Renal cortical epithelial cell (primary cell): ENCODE measurements around the gene CDCP1. TPM values are rescaled to one million over a fixed set of nuclear protein-coding genes. Genes with fewer than 3 reads are reported as not detected.
"Not testable (repeated sequence)": the region's sequence is repeated elsewhere in the genome, so short reads cannot be mapped to it uniquely, and the experiment has no call there.

Experiments used
- DNase-seq: peaks from one replicate; pipeline ENCODE4 v3.0.0-alpha.2; 2011; ENCODE audit warnings: low read depth
- total RNA-seq: library from RNA; depleted of rRNA; stranded (reverse); fragments of >200 nt; gene quantifications from 2 replicates; pipeline ENCODE4 v1.2.3, GENCODE V29; 2014

CDCP1 gene
- total RNA-seq, 1 donor from 2014 or later, result 58.9 TPM

DNA sequence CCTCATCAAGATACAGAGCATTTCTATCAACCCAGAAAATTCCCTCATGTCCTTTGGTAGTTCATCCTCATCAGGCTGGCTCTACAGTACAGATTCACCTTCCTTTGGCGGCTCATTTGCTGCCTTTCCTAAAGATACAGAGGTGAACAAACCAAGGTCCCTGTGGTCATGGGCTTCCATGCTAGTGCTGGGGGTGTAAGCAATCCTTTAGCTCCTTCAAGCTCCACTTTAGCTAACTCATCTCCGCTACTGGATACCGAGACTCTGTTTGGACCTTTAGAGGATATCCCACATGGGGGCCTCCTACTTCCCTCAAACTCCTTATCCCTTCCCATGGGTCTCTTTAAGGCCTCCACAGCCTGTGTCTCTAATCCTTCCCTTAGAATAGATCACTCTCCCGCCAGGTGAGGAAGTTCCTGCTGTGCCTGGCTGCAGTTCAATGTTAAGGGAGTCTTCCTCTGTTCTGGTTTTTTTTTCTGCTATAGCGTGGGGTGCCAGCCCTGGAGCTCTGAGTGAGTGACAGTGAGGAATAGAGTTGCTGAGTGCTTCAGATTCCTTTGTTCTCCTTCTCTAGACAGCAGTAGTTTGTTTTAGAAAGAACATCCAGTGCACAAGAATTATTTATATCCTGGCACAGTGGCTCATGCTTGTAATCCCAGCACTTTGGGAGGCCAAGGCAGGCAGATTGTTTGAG is 89.4 kb downstream of the CDCP1 start:
- peak; percentile 52 for DNase-seq

DNA sequence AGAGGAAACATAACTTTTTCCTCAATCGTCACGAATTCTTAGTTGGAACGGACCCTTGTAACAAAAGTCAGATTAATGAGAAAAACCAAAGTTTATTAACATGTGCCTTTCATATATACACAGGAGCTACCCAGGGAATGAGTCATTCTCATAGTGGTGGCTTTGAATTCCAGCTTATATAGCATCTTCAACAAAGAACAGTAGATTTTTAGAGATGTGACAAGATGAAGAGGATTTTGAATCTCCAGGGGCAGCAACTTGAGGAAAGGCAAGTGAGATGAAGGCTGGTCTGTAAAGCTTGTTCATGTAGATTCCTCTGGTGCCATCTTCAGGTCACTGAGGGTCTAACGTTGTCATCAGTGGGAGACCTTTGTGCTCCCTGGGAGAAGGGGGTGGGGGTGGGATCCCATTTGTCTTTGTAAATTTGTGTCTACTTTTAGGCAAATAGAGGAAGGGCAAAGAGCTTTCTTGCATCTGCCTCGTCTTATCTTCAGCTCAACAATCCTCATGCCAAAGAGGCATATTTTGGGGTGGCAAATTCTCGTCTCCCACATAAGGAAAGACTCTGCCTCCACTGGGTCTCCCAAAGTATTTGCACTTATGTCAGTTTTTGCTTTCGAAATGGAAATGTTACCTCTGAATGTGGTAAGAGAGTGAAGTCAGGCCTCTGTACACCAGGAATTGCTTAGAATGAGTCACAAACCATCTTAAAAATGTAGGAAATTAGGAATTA is 90.6 kb downstream of the CDCP1 start:
- DNase-seq, result peak; percentile 77

GRCh38 chr3:45055032-45055410 is 91.2 kb downstream of the CDCP1 start:
- DNase-seq, result peak; percentile 84

- DNase-seq, result peak; percentile 72
Observed at GRCh38 chr3:45054196-45054857, 91.9 kb downstream of the CDCP1 start.

GRCh38 chr3:45053805-45054195 is 92.4 kb downstream of the CDCP1 start:
- not testable (repeated sequence) for DNase-seq

- DNase-seq, result no peak
Observed at GRCh38 chr3:45051685-45052084, 94.5 kb downstream of the CDCP1 start.

DNA sequence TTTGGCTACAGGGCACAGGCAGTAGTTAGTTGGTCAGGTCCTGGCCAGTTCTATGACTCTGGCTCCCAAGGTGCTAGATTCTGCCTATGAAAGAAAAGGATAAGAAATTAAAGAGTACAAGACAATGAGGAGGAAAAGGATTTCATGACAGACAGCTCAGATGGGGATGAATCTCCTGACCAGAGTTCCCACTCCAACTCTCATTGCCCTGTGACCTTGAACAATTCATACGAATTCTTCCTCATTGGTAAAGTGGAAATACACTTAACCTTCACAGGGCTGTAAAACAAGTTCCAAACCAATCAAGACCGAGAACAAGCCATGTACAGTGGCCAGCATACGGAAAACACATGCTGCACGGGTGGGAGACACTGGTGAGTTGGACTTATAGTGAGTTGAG is 96.4 kb downstream of the CDCP1 start:
- no peak for DNase-seq

- no peak for DNase-seq
Observed at GRCh38 chr3:45048244-45048643, 97.9 kb downstream of the CDCP1 start.

GRCh38 chr3:45043728-45044299 is 102.4 kb downstream of the CDCP1 start:
- DNase-seq, result peak; percentile 79

DNA sequence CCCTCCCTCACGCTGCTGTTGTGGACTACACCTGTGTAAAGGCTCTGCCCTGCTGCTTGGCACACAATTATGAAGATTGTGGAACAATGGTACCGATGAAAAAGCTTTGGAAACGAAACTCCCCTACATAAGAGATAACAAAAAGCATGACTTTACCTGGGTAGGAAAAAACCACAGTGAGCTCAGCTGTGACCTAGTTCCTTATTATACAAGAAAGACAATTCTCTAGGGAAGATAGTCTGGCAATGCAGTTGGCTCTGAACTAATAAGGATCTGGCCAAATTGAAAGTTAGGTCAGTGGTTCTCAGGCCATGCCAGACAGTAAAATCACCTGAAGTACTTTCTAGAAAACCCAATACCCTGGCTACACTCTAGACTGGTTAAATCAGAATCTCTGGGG is 104.0 kb downstream of the CDCP1 start:
- no peak for DNase-seq

DNA sequence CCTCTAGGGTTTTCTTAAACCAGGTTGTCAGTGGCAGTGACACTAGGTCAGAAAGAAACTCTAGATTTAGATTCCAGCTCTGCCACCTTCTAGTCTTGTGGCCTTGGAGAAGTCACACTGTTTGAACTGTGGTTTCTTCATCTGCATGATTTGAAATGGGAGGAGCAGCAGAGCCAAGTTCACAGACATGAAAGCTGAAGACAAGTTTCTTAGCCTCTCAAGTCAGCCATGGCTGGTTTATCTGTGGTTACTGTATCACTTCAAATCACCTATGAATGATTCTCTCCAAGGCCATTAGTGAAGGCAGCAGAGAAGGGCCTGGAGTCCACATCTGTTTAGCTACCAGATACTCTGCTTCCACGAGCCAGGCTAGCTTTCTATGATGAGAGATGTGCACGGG is 104.5 kb downstream of the CDCP1 start:
- DNase-seq, result peak; percentile 33

GRCh38 chr3:45037720-45038455 is 108.3 kb downstream of the CDCP1 start:
- DNase-seq, result peak; percentile 90

- DNase-seq, result no peak
Observed at GRCh38 chr3:45035441-45036301, 110.5 kb downstream of the CDCP1 start.

- no peak for DNase-seq
Observed at GRCh38 chr3:45034612-45035252, 111.4 kb downstream of the CDCP1 start.

DNA sequence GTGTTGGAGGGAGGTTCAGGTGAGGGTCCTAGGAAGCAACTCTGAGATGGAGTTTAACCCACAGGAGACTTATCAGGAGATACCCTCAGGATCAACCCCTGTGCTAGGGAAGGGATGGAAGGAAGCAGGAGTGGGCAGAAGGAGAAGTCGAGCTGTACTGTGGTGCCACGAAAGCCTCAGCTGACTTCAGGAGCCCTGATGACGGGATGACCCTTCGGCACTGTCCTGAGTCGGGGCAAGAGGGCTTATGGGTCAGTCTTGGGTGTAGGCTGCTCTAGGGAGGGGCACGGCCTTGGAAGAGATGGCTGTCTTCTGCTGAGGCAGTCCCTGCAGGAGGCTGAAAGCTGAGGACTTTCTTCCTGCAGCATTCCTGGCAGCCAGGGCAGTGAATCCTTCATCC is 112.4 kb downstream of the CDCP1 start:
- no peak for DNase-seq

Other genes starting within 250 kb of the CDCP1 start
- 59.9 and 81.4 TPM in 2 replicates for gene ZDHHC3, start 170.2 kb downstream of the CDCP1 start, total RNA-seq
- gene EXOSC7, start 170.1 kb downstream of the CDCP1 start, total RNA-seq, result 59.4 and 63.9 TPM in 2 replicates
- 0.55 TPM in 1 of 2 replicates, not detected in the other for gene CLEC3B, start 120.1 kb downstream of the CDCP1 start, total RNA-seq
- 0.35 and 6.9 TPM in 2 replicates for gene TMEM158, start 79.9 kb upstream of the CDCP1 start, total RNA-seq
- 17.9 and 47.1 TPM in 2 replicates for gene LARS2, start 242.2 kb upstream of the CDCP1 start, total RNA-seq